ENCODE results near the gene PAK4. TPM values are rescaled to one million over a fixed set of nuclear protein-coding genes. Genes with fewer than 3 reads are reported as not detected.

Gene PAK4
- total RNA-seq, 1 experiment from 2014 or later = 69.8 TPM

DNA sequence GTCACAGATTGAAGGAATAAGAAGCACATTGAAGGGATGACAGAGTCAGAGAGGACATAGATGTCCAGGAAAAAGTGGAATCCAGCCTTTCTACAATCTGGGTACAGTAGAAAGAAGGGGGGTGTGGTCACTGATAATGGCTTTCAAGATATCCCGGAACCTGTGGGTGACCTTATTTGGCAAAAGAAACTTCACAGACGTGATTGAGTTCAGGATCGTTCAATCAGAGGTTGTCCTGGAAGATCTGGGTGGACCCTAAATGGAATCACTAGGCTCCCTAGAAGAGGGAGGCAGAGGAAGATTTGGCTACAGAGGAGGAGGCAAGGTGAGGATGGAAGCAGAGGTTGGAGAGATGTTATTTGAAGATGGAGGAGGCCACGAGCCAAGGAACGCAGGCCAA is 91.5 kb downstream of the PAK4 start:
- TF ChIP-seq ETV6 (CRISPR knock-in tag; IDR thresholded peaks at IDR 0.05) (no peak), GABPB1 (CRISPR knock-in tag; IDR thresholded peaks at IDR 0.05) (no peak), EMX1 (CRISPR knock-in tag; IDR thresholded peaks at IDR 0.05) (no peak), JAZF1 (CRISPR knock-in tag; IDR thresholded peaks at IDR 0.05) (no peak), FOXP1 (CRISPR knock-in tag; IDR thresholded peaks at IDR 0.05; ENCODE audit: borderline replicate concordance) (no peak), ATF1 (CRISPR knock-in tag; IDR thresholded peaks at IDR 0.05) (no peak), ZNF232 (CRISPR knock-in tag; IDR thresholded peaks at IDR 0.05) (no peak), RELA (CRISPR knock-in tag; IDR thresholded peaks at IDR 0.05; ENCODE audit: borderline replicate concordance) (no peak)
- TF ChIP-seq, protein P1, sequence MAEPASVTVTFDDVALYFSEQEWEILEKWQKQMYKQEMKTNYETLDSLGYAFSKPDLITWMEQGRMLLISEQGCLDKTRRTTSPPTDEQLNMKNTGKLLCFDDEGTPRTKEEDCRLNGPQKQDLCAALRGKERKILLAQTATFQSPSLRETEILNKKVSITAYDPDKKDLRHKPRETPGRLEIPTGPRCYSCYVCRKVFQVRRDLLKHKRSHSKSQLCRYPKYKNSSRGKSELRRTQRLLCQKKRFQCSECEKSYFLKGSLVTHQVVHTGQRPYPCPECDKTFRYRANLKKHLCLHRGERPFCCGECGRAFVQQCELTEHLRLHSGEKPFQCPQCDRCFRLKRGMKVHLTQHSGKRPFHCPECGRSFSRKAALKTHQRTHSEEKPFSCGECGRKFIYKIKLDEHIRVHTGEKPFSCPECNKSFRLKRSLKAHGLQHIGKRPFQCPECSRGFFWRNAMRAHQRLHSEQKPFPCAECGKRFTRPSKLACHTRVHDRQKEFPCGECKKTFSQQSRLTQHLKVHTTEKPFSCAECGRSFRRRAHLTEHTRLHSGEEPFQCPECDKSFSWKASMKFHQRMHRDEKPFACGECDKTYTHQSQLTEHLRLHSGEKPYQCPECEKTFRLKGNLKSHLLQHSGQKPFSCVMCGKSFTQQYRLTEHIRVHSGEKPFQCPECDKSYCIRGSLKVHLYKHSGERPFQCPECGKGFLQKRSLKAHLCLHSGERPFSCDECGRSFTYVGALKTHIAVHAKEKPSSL (CRISPR knock-in tag; conservative IDR thresholded peaks at IDR 0.05) = no peak
- TF ChIP-seq, protein P2, sequence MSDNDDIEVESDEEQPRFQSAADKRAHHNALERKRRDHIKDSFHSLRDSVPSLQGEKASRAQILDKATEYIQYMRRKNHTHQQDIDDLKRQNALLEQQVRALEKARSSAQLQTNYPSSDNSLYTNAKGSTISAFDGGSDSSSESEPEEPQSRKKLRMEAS (CRISPR knock-in tag; IDR thresholded peaks at IDR 0.05) = no peak
- TF ChIP-seq, protein P3, sequence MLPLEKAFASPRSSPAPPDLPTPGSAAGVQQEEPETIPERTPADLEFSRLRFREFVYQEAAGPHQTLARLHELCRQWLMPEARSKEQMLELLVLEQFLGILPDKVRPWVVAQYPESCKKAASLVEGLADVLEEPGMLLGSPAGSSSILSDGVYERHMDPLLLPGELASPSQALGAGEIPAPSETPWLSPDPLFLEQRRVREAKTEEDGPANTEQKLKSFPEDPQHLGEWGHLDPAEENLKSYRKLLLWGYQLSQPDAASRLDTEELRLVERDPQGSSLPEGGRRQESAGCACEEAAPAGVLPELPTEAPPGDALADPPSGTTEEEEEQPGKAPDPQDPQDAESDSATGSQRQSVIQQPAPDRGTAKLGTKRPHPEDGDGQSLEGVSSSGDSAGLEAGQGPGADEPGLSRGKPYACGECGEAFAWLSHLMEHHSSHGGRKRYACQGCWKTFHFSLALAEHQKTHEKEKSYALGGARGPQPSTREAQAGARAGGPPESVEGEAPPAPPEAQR (CRISPR knock-in tag; IDR thresholded peaks at IDR 0.05) = no peak
- TF ChIP-seq, protein P4, sequence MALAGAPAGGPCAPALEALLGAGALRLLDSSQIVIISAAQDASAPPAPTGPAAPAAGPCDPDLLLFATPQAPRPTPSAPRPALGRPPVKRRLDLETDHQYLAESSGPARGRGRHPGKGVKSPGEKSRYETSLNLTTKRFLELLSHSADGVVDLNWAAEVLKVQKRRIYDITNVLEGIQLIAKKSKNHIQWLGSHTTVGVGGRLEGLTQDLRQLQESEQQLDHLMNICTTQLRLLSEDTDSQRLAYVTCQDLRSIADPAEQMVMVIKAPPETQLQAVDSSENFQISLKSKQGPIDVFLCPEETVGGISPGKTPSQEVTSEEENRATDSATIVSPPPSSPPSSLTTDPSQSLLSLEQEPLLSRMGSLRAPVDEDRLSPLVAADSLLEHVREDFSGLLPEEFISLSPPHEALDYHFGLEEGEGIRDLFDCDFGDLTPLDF (CRISPR knock-in tag; IDR thresholded peaks at IDR 0.05) = no peak
- DNase-seq (ENCODE audit: low spot score) (no peak), ATAC-seq (no peak)
- POLR2A ChIA-PET = no interaction called here
- Mint-ChIP-seq H3K36me3 (peaks cover 4% of the 10 kb centered on the region; the same call in 1 of the 2 replicates), H3K27ac (no peak overlapping the region), H3K9me3 (peaks cover 19% of the 10 kb centered on the region), H3K4me1 (no peaks in the 10 kb centered on the region), H3K4me3 (no peak overlapping the region), H3K27me3 (ENCODE audit: low read depth) (peaks cover 43% of the 10 kb centered on the region)
- CTCF ChIA-PET = interaction anchor here (0.6 to 0.7 kb wide), 2 partner anchors 48 to 65 kb away, joined by 3 to 4 read pairs; no protein-coding TSS in a partner anchor

DNA sequence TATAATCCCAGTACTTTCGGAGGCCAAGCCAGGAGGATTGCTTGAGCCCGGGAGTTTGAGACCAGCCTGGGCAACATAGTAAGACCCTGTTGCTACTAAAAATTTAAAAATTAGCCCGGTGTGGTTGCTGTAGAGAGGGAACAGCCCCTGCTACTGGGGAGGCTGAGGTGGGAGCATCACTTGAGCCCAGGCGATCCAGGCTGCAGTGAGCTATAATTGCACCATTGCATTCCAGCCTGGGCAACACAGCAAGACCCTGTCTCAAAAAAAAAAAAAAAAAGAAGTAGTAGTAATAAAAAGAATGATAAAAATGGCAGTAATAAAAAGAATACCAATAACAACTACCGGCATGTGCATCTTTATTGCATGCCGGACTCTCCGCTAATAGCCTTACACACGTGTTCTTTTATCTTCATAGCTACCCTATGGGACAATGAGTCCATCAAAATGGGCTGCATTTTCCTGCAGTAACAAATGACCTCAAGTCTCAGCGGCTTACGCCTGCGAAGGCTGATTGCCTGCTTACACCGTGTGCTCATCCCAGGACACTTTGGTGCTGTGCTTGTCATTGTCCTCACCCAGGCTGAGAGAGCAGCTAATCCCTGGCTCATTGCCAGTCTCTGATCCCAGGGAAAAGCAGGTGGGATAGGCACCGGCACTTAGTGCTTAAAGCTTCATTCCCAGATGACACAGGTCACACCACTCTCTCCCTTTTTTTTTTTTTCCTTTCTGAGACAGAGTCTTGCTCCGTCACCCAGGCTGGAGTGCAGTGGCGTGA is 92.8 kb downstream of the PAK4 start:
- ChIA-PET POLR2A (no interaction called here), CTCF (interaction anchor here (0.6 to 0.9 kb wide), 2 partner anchors 96 to 124 kb away, joined by 3 to 7 read pairs; partner anchors contain the start of gene SAMD4B)
- no peak overlapping the region for H3K4me3 Mint-ChIP-seq
- H3K36me3 Mint-ChIP-seq = peaks cover 4% of the 10 kb centered on the region; the same call in 1 of the 2 replicates
- no peaks in the 10 kb centered on the region for H3K4me1 Mint-ChIP-seq
- H3K27me3 Mint-ChIP-seq (ENCODE audit: low read depth) = peaks cover 47% of the 10 kb centered on the region
- ATAC-seq (no peak), DNase-seq (ENCODE audit: low spot score) (no peak)
- H3K9me3 Mint-ChIP-seq = peaks cover 19% of the 10 kb centered on the region
- H3K27ac Mint-ChIP-seq = no peak overlapping the region
- TF ChIP-seq, protein P5, sequence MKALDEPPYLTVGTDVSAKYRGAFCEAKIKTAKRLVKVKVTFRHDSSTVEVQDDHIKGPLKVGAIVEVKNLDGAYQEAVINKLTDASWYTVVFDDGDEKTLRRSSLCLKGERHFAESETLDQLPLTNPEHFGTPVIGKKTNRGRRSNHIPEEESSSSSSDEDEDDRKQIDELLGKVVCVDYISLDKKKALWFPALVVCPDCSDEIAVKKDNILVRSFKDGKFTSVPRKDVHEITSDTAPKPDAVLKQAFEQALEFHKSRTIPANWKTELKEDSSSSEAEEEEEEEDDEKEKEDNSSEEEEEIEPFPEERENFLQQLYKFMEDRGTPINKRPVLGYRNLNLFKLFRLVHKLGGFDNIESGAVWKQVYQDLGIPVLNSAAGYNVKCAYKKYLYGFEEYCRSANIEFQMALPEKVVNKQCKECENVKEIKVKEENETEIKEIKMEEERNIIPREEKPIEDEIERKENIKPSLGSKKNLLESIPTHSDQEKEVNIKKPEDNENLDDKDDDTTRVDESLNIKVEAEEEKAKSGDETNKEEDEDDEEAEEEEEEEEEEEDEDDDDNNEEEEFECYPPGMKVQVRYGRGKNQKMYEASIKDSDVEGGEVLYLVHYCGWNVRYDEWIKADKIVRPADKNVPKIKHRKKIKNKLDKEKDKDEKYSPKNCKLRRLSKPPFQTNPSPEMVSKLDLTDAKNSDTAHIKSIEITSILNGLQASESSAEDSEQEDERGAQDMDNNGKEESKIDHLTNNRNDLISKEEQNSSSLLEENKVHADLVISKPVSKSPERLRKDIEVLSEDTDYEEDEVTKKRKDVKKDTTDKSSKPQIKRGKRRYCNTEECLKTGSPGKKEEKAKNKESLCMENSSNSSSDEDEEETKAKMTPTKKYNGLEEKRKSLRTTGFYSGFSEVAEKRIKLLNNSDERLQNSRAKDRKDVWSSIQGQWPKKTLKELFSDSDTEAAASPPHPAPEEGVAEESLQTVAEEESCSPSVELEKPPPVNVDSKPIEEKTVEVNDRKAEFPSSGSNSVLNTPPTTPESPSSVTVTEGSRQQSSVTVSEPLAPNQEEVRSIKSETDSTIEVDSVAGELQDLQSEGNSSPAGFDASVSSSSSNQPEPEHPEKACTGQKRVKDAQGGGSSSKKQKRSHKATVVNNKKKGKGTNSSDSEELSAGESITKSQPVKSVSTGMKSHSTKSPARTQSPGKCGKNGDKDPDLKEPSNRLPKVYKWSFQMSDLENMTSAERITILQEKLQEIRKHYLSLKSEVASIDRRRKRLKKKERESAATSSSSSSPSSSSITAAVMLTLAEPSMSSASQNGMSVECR (CRISPR knock-in tag; IDR thresholded peaks at IDR 0.05; ENCODE audit: borderline replicate concordance) = no peak
- TF ChIP-seq, protein P6, sequence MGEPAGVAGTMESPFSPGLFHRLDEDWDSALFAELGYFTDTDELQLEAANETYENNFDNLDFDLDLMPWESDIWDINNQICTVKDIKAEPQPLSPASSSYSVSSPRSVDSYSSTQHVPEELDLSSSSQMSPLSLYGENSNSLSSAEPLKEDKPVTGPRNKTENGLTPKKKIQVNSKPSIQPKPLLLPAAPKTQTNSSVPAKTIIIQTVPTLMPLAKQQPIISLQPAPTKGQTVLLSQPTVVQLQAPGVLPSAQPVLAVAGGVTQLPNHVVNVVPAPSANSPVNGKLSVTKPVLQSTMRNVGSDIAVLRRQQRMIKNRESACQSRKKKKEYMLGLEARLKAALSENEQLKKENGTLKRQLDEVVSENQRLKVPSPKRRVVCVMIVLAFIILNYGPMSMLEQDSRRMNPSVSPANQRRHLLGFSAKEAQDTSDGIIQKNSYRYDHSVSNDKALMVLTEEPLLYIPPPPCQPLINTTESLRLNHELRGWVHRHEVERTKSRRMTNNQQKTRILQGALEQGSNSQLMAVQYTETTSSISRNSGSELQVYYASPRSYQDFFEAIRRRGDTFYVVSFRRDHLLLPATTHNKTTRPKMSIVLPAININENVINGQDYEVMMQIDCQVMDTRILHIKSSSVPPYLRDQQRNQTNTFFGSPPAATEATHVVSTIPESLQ (CRISPR knock-in tag; IDR thresholded peaks at IDR 0.05) = no peak
- TF ChIP-seq, protein P7, sequence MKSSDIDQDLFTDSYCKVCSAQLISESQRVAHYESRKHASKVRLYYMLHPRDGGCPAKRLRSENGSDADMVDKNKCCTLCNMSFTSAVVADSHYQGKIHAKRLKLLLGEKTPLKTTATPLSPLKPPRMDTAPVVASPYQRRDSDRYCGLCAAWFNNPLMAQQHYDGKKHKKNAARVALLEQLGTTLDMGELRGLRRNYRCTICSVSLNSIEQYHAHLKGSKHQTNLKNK (CRISPR knock-in tag; IDR thresholded peaks at IDR 0.05) = no peak
- TF ChIP-seq MYBL2 (CRISPR knock-in tag; IDR thresholded peaks at IDR 0.05) (no peak), NFE2L1 (CRISPR knock-in tag; IDR thresholded peaks at IDR 0.05) (no peak), ZNF232 (CRISPR knock-in tag; IDR thresholded peaks at IDR 0.05) (no peak), RORB (CRISPR knock-in tag; IDR thresholded peaks at IDR 0.05) (no peak), ZNF396 (CRISPR knock-in tag; IDR thresholded peaks at IDR 0.05; ENCODE audit: borderline replicate concordance) (no peak)
- TF ChIP-seq, protein P8, sequence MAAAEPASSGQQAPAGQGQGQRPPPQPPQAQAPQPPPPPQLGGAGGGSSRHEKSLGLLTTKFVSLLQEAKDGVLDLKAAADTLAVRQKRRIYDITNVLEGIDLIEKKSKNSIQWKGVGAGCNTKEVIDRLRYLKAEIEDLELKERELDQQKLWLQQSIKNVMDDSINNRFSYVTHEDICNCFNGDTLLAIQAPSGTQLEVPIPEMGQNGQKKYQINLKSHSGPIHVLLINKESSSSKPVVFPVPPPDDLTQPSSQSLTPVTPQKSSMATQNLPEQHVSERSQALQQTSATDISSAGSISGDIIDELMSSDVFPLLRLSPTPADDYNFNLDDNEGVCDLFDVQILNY (CRISPR knock-in tag; IDR thresholded peaks at IDR 0.05) = no peak
